NCI-H510A (cell line): Measurements from ENCODE around the gene SYT6.

Experiments
- DNase-seq: peaks from one replicate; lab custom pipeline; 2025; lab: John Stamatoyannopoulos, UW

SYT6 gene

GRCh38 chr1:114154963-114155322, 1.3 kb upstream of the SYT6 start:
- no peak for DNase-seq

GRCh38 chr1:114154146-114154962, 685 bp upstream of the SYT6 start:
- no peak for DNase-seq

GRCh38 chr1:114152508-114153260, 985 bp downstream of the SYT6 start:
- peak; percentile 29 for DNase-seq

GRCh38 chr1:114152089-114152507, 1.6 kb downstream of the SYT6 start:
- DNase-seq, result no peak

- no peak for DNase-seq
Measured at GRCh38 chr1:114150016-114150415, 3.7 kb downstream of the SYT6 start.

GRCh38 chr1:114149211-114149610, 4.5 kb downstream of the SYT6 start:
- no peak for DNase-seq

GRCh38 chr1:114145504-114146151, 8.0 kb downstream of the SYT6 start:
- DNase-seq, result no peak

- no peak for DNase-seq
Measured at GRCh38 chr1:114144016-114144415, 9.7 kb downstream of the SYT6 start.

- no peak for DNase-seq
Measured at GRCh38 chr1:114139540-114139939, 14.1 kb downstream of the SYT6 start.

- DNase-seq, result no peak
Measured at GRCh38 chr1:114137497-114137896, 16.2 kb downstream of the SYT6 start.

GRCh38 chr1:114135786-114136185, 17.9 kb downstream of the SYT6 start:
- DNase-seq, result no peak

GRCh38 chr1:114134518-114134917, 19.2 kb downstream of the SYT6 start:
- no peak for DNase-seq

GRCh38 chr1:114133129-114133528, 20.5 kb downstream of the SYT6 start:
- no peak for DNase-seq

- no peak for DNase-seq
Measured at GRCh38 chr1:114131526-114132220, 22.0 kb downstream of the SYT6 start.

GRCh38 chr1:114130846-114131525, 22.7 kb downstream of the SYT6 start:
- DNase-seq, result no peak

- DNase-seq, result no peak
Measured at GRCh38 chr1:114130213-114130612, 23.5 kb downstream of the SYT6 start.

- DNase-seq, result no peak
Measured at GRCh38 chr1:114128293-114128692, 25.4 kb downstream of the SYT6 start.

- DNase-seq, result no peak
Measured at GRCh38 chr1:114126261-114127095, 27.2 kb downstream of the SYT6 start.

- DNase-seq, result no peak
Measured at GRCh38 chr1:114124644-114125043, 29.0 kb downstream of the SYT6 start.

GRCh38 chr1:114122941-114123618, 30.6 kb downstream of the SYT6 start:
- no peak for DNase-seq
